Thyroid gland (tissue), 4 donors: Measurements from ENCODE around the gene MGAT5.

ENCODE experiments used
- CTCF ChIP-seq, 6 experiments: fragments of 200-600 bp in 3 of 6; fragments of 450-650 bp in 3 of 6; sonication (generic) in 3 of 6; IDR thresholded peaks; one replicate each; pipeline ENCODE4 v1.5.1; 2016 to 2019; ENCODE audit warnings: antibody characterized with exemption in 6 of 6, mild to moderate bottlenecking in 2 of 6, inconsistent platforms in 1 of 6, moderate library complexity in 1 of 6
- POLR2A ChIP-seq, 2 donors: fragments of 450-650 bp; IDR thresholded peaks; one replicate each; pipeline ENCODE4 v1.6.1; 2017; ENCODE audit warnings: antibody characterized with exemption in 2 of 2, mild to moderate bottlenecking in 2 of 2, moderate library complexity in 1 of 2

GRCh38 chr2:134468164-134468563, 214.3 kb downstream of the MGAT5 start:
- TF ChIP-seq CTCF (IDR thresholded peaks at IDR 0.05) (no peak), POLR2A (IDR thresholded peaks at IDR 0.05) (no peak)
